ENCODE measurements around the gene TRAPPC3. TPM values are rescaled to one million over a fixed set of nuclear protein-coding genes. Genes with fewer than 3 reads are reported as not detected.

The TRAPPC3 gene
- total and polyA plus RNA-seq, 2 donors (not counting 1 experiment from before 2014, with no cell fraction given): 40.5 to 42.1 TPM

GRCh38 chr1:36114371-36114770 lies 34.9 kb downstream of the TRAPPC3 start:
- H3K9me3 ChIP-seq (ENCODE audit: control extremely low read depth in 1 of 3, control insufficient read depth in 2 of 3, insufficient read depth in 1 of 3, low read length in 2 of 3): no peaks in the 10 kb centered on the region
- H3K4me3 ChIP-seq (ENCODE audit: control extremely low read depth in 1 of 5, extremely low read depth in 1 of 5, insufficient read depth in 1 of 5, low read depth in 2 of 5, low read length in 4 of 5): no peak overlapping the region
- no peaks in the 10 kb centered on the region for H3K9me3 Mint-ChIP-seq (ENCODE audit: insufficient read depth)
- no peak overlapping the region for H3K27ac ChIP-seq (ENCODE audit: low read length in 2 of 2)
- DNase-seq (no peak), ATAC-seq (ENCODE audit: low read depth) (no peak)
- H3K27ac Mint-ChIP-seq: no peak overlapping the region
- TF ChIP-seq CTCF (IDR thresholded peaks at IDR 0.05) (no peak), EZH2 (IDR thresholded peaks at IDR 0.05; ENCODE audit: borderline replicate concordance, insufficient read depth, low read depth, low read length, poor library complexity, severe bottlenecking) (no peak)
- no peak overlapping the region for H3K9ac ChIP-seq (ENCODE audit: low read length)
- H3K27me3 Mint-ChIP-seq: no peaks in the 10 kb centered on the region
- no peaks in the 10 kb centered on the region for H3K4me1 ChIP-seq (ENCODE audit: control insufficient read depth in 2 of 2, insufficient read depth in 2 of 2, low read length in 2 of 2)
- no peak overlapping the region for H3K4me2 ChIP-seq (replicated peaks; ENCODE audit: low read depth, low read length, poor library complexity, severe bottlenecking)
- intact Hi-C loops (cut with micrococcal nuclease): no loop called here
- H3K27me3 ChIP-seq (replicated peaks in 1 of 4; ENCODE audit: control extremely low read depth in 1 of 4, control insufficient read depth in 3 of 4, insufficient read depth in 4 of 4, low read length in 3 of 4): peaks cover 0 to 5% (median 0%) of the 10 kb centered on the region in 4 experiments
- ChIA-PET POLR2A (no interaction called here), CTCF (no interaction called here)
- WGBS (ENCODE audit: insufficient coverage): 67% methylated on average over 3 of the region's 5 CpGs
- no peaks in the 10 kb centered on the region for H3K36me3 ChIP-seq (replicated peaks in 1 of 2; ENCODE audit: control extremely low read depth in 1 of 2, control insufficient read depth in 1 of 2, extremely low read depth in 1 of 2, insufficient read depth in 2 of 2, low read length in 1 of 2)
- H4K20me1 ChIP-seq (ENCODE audit: control insufficient read depth, insufficient read depth, low read length, poor library complexity, severe bottlenecking): no peaks in the 10 kb centered on the region
- no peak overlapping the region for H2AFZ ChIP-seq (ENCODE audit: insufficient read depth, low read depth, low read length, poor library complexity, severe bottlenecking)
- H3K4me1 Mint-ChIP-seq: no peaks in the 10 kb centered on the region
- H3K4me3 Mint-ChIP-seq: no peak overlapping the region
- no peaks in the 10 kb centered on the region for H3K79me2 ChIP-seq (ENCODE audit: control insufficient read depth, insufficient read depth, low read length)

- Mint-ChIP-seq H3K4me3 (no peak overlapping the region), H3K27me3 (no peaks in the 10 kb centered on the region), H3K4me1 (peaks cover 2% of the 10 kb centered on the region), H3K9me3 (ENCODE audit: insufficient read depth) (no peaks in the 10 kb centered on the region), H3K27ac (no peak overlapping the region)
- H3K27ac ChIP-seq (ENCODE audit: low read length in 2 of 2): no peak overlapping the region
- ATAC-seq (ENCODE audit: low read depth) (no peak), DNase-seq (no peak)
- 93% methylated on average over 9 of the region's 9 CpGs for WGBS (ENCODE audit: insufficient coverage)
- no peaks in the 10 kb centered on the region for H3K36me3 ChIP-seq (replicated peaks in 1 of 2; ENCODE audit: control extremely low read depth in 1 of 2, control insufficient read depth in 1 of 2, extremely low read depth in 1 of 2, insufficient read depth in 2 of 2, low read length in 1 of 2)
- H2AFZ ChIP-seq (ENCODE audit: insufficient read depth, low read depth, low read length, poor library complexity, severe bottlenecking): no peak overlapping the region
- intact Hi-C loops (cut with micrococcal nuclease): no loop called here
- no peaks in the 10 kb centered on the region for H3K9me3 ChIP-seq (ENCODE audit: control extremely low read depth in 1 of 3, control insufficient read depth in 2 of 3, insufficient read depth in 1 of 3, low read length in 2 of 3)
- no peaks in the 10 kb centered on the region for H3K4me1 ChIP-seq (ENCODE audit: control insufficient read depth in 2 of 2, insufficient read depth in 2 of 2, low read length in 2 of 2)
- no peaks in the 10 kb centered on the region for H4K20me1 ChIP-seq (ENCODE audit: control insufficient read depth, insufficient read depth, low read length, poor library complexity, severe bottlenecking)
- no peak for TF ChIP-seq EZH2 (IDR thresholded peaks at IDR 0.05; ENCODE audit: borderline replicate concordance, insufficient read depth, low read depth, low read length, poor library complexity, severe bottlenecking)
- no peak for TF ChIP-seq CTCF (IDR thresholded peaks at IDR 0.05)
- CTCF ChIA-PET: interaction anchor here (1.1 kb wide), 1 partner anchor 20 kb away, joined by 4 read pairs; no protein-coding TSS in a partner anchor
- H3K4me3 ChIP-seq (ENCODE audit: control extremely low read depth in 1 of 5, extremely low read depth in 1 of 5, insufficient read depth in 1 of 5, low read depth in 2 of 5, low read length in 4 of 5): no peak overlapping the region
- H3K4me2 ChIP-seq (replicated peaks; ENCODE audit: low read depth, low read length, poor library complexity, severe bottlenecking): no peak overlapping the region
- POLR2A ChIA-PET: no interaction called here
- H3K79me2 ChIP-seq (ENCODE audit: control insufficient read depth, insufficient read depth, low read length): no peaks in the 10 kb centered on the region
- peaks cover 0 to under 1% (median 0%) of the 10 kb centered on the region in 4 experiments for H3K27me3 ChIP-seq (replicated peaks in 1 of 4; ENCODE audit: control extremely low read depth in 1 of 4, control insufficient read depth in 3 of 4, insufficient read depth in 4 of 4, low read length in 3 of 4)
- H3K9ac ChIP-seq (ENCODE audit: low read length): no peak overlapping the region
Measured at GRCh38 chr1:36112823-36113222, 36.5 kb downstream of the TRAPPC3 start.
